Endodermal cell (in vitro differentiated cells): ENCODE data around the gene NEK9. TPM values are rescaled to one million over a fixed set of nuclear protein-coding genes. Genes with fewer than 3 reads are reported as not detected.

Experiments used
- DNase-seq: peaks from one replicate; pipeline ENCODE4 v3.0.0-alpha.2; 2017
- H3K27ac ChIP-seq: 2 replicates; pipeline ENCODE4 v1.5.1; 2013; ENCODE audit warnings: mild to moderate bottlenecking, low read depth, low read length, moderate library complexity
- H3K27me3 ChIP-seq: 2 replicates; pipeline ENCODE4 v1.6.1; 2013; ENCODE audit warnings: mild to moderate bottlenecking, low read length, moderate library complexity; ENCODE audit not compliant: insufficient read depth, control insufficient read depth, poor library complexity, severe bottlenecking
- H3K36me3 ChIP-seq: 2 replicates; pipeline ENCODE4 v1.7.0; 2013; ENCODE audit warnings: mild to moderate bottlenecking, low read length, moderate library complexity; ENCODE audit not compliant: control insufficient read depth, insufficient read depth
- H3K4me1 ChIP-seq: one replicate; pipeline ENCODE4 v1.7.0; 2013; ENCODE audit warnings: low read length; ENCODE audit not compliant: control insufficient read depth, insufficient read depth
- H3K4me3 ChIP-seq: 2 replicates; pipeline ENCODE4 v1.5.1; 2013; ENCODE audit warnings: mild to moderate bottlenecking, low read length, moderate library complexity
- H3K9ac ChIP-seq: 2 replicates; pipeline ENCODE4 v1.6.1; 2013; ENCODE audit warnings: mild to moderate bottlenecking, low read length, moderate library complexity; ENCODE audit not compliant: poor library complexity, severe bottlenecking; ENCODE audit errors: extremely low read depth
- H3K9me3 ChIP-seq: 2 replicates; pipeline ENCODE4 v1.6.1; 2013; ENCODE audit warnings: mild to moderate bottlenecking, low read length, moderate library complexity; ENCODE audit not compliant: control insufficient read depth
- H3K27ac Mint-ChIP-seq: 2 replicates; pipeline ENCODE4 v1.8.0; 2020; ENCODE audit warnings: mixed read lengths
- H3K27me3 Mint-ChIP-seq: 2 replicates; pipeline ENCODE4 v1.8.0; 2021; ENCODE audit warnings: mild to moderate bottlenecking, mixed read lengths; ENCODE audit not compliant: insufficient read depth
- H3K36me3 Mint-ChIP-seq: 2 replicates; pipeline ENCODE4 v1.8.0; 2020; ENCODE audit warnings: low read depth, mixed read lengths
- H3K4me1 Mint-ChIP-seq: 2 replicates; pipeline ENCODE4 v1.8.0; 2020; ENCODE audit warnings: mixed read lengths
- H3K4me3 Mint-ChIP-seq: 2 replicates; pipeline ENCODE4 v1.8.0; 2020; ENCODE audit warnings: mild to moderate bottlenecking, moderate library complexity, mixed read lengths
- H3K9me3 Mint-ChIP-seq: 2 replicates; pipeline ENCODE4 v1.8.0; 2020; ENCODE audit warnings: mild to moderate bottlenecking, mixed read lengths
- CTCF ChIP-seq: fragments of 200-600 bp; sonication (generic); conservative IDR thresholded peaks from 2 replicates; pipeline ENCODE4 v1.5.0; 2021; ENCODE audit warnings: antibody characterized with exemption, mild to moderate bottlenecking
- WGBS, 2 experiments: methylation state at CpG; one replicate each; pipeline versions ENCODE4 v1.1.5 to v1.1.7; 2013; ENCODE audit warnings: missing lambda C conversion rate in 2 of 2, mixed read lengths in 1 of 2; ENCODE audit not compliant: insufficient coverage in 1 of 2, insufficient read length in 1 of 2; 5-methylcytosine and 5-hydroxymethylcytosine counted together
- total RNA-seq, 2 donors: library from RNA; stranded (reverse); fragmentation: NEBNext Ultra II Directional in 1 of 2; extraction: Animal tissue kit (Norgen Biotek cat#: 25700) in 1 of 2; gene quantifications; 2 replicates in 1 of 2; 3 replicates in 1 of 2; pipeline ENCODE4 v1.2.1, GENCODE V29; 2021

NEK9 gene
- total RNA-seq, 2 donors from 2014 or later = 74.1 to 97.5 TPM

GRCh38 chr14:75164809-75165208 is 38.0 kb upstream of the NEK9 start:
- no CpG with 5 or more reads among the region's 1 CpG for WGBS, 2 experiments
- Histone ChIP-seq H3K9me3 (no peaks in the 10 kb centered on the region), H3K27ac (no peak overlapping the region), H3K27me3 (no peaks in the 10 kb centered on the region), H3K9ac (no peak overlapping the region), H3K4me1 (no peaks in the 10 kb centered on the region), H3K36me3 (peaks cover 5% of the 10 kb centered on the region), H3K4me3 (no peak overlapping the region)
- H3K27ac Mint-ChIP-seq = no peak overlapping the region
- H3K9me3 Mint-ChIP-seq = no peaks in the 10 kb centered on the region
- H3K4me1 Mint-ChIP-seq = peaks cover 34% of the 10 kb centered on the region
- H3K4me3 Mint-ChIP-seq = no peak overlapping the region
- no peak for DNase-seq
- no peak for TF ChIP-seq CTCF
- H3K36me3 Mint-ChIP-seq = peaks cover 3% of the 10 kb centered on the region
- H3K27me3 Mint-ChIP-seq = no peaks in the 10 kb centered on the region

DNA sequence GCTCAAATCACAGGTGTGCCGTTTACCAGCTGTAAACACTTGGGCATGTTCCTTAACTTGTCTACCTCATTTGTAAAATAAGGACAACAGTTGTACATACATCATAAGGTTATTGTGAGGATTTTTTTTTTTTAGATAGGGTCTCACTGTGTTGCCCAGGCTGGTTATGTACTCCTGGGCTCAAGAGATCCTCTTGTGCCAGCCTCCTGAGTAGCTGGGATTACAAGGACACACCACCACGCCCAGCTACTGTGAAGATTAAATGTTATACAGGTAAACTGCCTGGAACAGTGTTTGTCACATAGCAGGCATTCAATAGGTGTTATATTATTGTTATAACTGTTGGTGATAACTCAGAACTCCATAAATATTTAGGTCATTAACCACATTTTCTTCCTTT is 36.8 kb upstream of the NEK9 start:
- H3K36me3 Mint-ChIP-seq = peaks cover 2% of the 10 kb centered on the region
- Histone ChIP-seq H3K36me3 (peaks cover 13% of the 10 kb centered on the region), H3K27me3 (no peaks in the 10 kb centered on the region), H3K9me3 (no peaks in the 10 kb centered on the region), H3K4me3 (no peak overlapping the region), H3K9ac (no peak overlapping the region), H3K4me1 (no peaks in the 10 kb centered on the region), H3K27ac (no peak overlapping the region)
- WGBS, 2 experiments = 97 to 100% methylated on average over 1 to 2 of the region's 2 CpGs
- H3K4me3 Mint-ChIP-seq = no peak overlapping the region
- no peak for DNase-seq
- H3K4me1 Mint-ChIP-seq = peaks cover 37% of the 10 kb centered on the region
- no peak for TF ChIP-seq CTCF
- H3K27me3 Mint-ChIP-seq = no peaks in the 10 kb centered on the region
- H3K9me3 Mint-ChIP-seq = no peaks in the 10 kb centered on the region
- H3K27ac Mint-ChIP-seq = no peak overlapping the region

DNA sequence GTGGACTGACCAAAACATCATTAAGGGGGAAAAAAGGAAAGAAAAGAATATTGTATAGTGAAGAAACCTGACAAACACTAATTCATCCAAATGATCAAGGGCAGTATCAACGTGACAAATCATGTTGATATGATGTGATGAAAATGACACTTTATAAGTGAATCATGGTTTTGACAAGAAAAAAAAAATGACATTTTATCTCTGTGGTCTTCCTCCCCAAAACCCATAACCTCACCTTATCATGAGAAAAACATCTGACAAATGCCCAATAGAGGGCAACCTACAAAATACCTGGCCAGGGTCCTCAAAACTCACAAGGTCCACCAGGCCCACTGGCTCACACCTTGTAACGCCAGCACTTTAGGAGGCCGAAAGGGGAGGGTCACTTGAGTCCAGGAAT is 35.8 kb upstream of the NEK9 start:
- Histone ChIP-seq H3K27ac (no peak overlapping the region), H3K27me3 (no peaks in the 10 kb centered on the region), H3K36me3 (peaks cover 13% of the 10 kb centered on the region), H3K4me3 (no peak overlapping the region), H3K9me3 (no peaks in the 10 kb centered on the region), H3K9ac (no peak overlapping the region), H3K4me1 (no peaks in the 10 kb centered on the region)
- WGBS, 2 experiments = 86 to 93% methylated on average over 1 to 2 of the region's 3 CpGs
- peak; percentile 56 for TF ChIP-seq CTCF
- DNase-seq = no peak
- Mint-ChIP-seq H3K27ac (peak overlapping the region; percentile 37), H3K9me3 (no peaks in the 10 kb centered on the region), H3K36me3 (peaks cover 2% of the 10 kb centered on the region), H3K27me3 (no peaks in the 10 kb centered on the region), H3K4me1 (peaks cover 33% of the 10 kb centered on the region), H3K4me3 (no peak overlapping the region)
